C4-2B (cell line): ENCODE measurements around the gene PKDCC.
"Not testable (repeated sequence)": the region's sequence is repeated elsewhere in the genome, so short reads cannot be mapped to it uniquely, and the experiment has no call there.

Source experiments
- H3K27ac ChIP-seq: fragments of 450-650 bp; 2 replicates; pipeline ENCODE4 v1.5.1; 2017
- CTCF ChIP-seq: fragments of 450-650 bp; conservative IDR thresholded peaks from 2 replicates; pipeline ENCODE4 v1.5.1; 2017; ENCODE audit warnings: mild to moderate bottlenecking
- ZFX ChIP-seq: fragments of 450-650 bp; IDR thresholded peaks from 2 replicates; pipeline ENCODE4 v1.6.1; 2017

Gene PKDCC

GRCh38 chr2:42031281-42032223 lies 16.3 kb upstream of the PKDCC start:
- TF ChIP-seq ZFX = no peak
- TF ChIP-seq CTCF = no peak

GRCh38 chr2:42032224-42032620 lies 15.6 kb upstream of the PKDCC start:
- no peak overlapping the region for H3K27ac ChIP-seq
- TF ChIP-seq CTCF (no peak), ZFX (no peak)

More at GRCh38 chr2:42031281-42032223, 16.3 kb upstream of the PKDCC start:
- no peak overlapping the region for H3K27ac ChIP-seq

- TF ChIP-seq ZFX (no peak), CTCF (no peak)
These were observed 15.1 kb upstream of the PKDCC start for GRCh38 chr2:42032745-42033144.

GRCh38 chr2:42034096-42034495 lies 13.7 kb upstream of the PKDCC start:
- H3K27ac ChIP-seq = not testable (repeated sequence)

More at GRCh38 chr2:42032745-42033144, 15.1 kb upstream of the PKDCC start:
- no peak overlapping the region for H3K27ac ChIP-seq

GRCh38 chr2:42035241-42035640 lies 12.6 kb upstream of the PKDCC start:
- H3K27ac ChIP-seq = no peak overlapping the region
- TF ChIP-seq ZFX (no peak), CTCF (no peak)

- TF ChIP-seq CTCF = no peak
- no peak for TF ChIP-seq ZFX
- H3K27ac ChIP-seq = no peak overlapping the region
These were observed 11.4 kb upstream of the PKDCC start for GRCh38 chr2:42036413-42036812.

- TF ChIP-seq ZFX = no peak
- no peak for TF ChIP-seq CTCF
These were observed 10.9 kb upstream of the PKDCC start for GRCh38 chr2:42036940-42037339.

More at GRCh38 chr2:42036940-42037339, 10.9 kb upstream of the PKDCC start:
- no peak overlapping the region for H3K27ac ChIP-seq
